Esophagus squamous epithelium (tissue), 4 donors: ENCODE results near the gene CLSTN1.

Source experiments
- POLR2A ChIP-seq, 4 donors: fragments of 450-650 bp; IDR thresholded peaks; one replicate each; pipeline ENCODE4 v1.6.1; 2017; ENCODE audit warnings: antibody characterized with exemption in 4 of 4, mild to moderate bottlenecking in 4 of 4, moderate library complexity in 3 of 4
- TF ChIP-seq, protein P1 (sequence below), 6 experiments: fragments of 450-650 bp in 4 of 6; fragments of 200-600 bp in 2 of 6; sonication (generic) in 2 of 6; IDR thresholded peaks; one replicate each; pipeline ENCODE4 v1.5.1; 2016 to 2019; ENCODE audit warnings: antibody characterized with exemption in 6 of 6, mild to moderate bottlenecking in 4 of 6, moderate library complexity in 4 of 6

DNA sequence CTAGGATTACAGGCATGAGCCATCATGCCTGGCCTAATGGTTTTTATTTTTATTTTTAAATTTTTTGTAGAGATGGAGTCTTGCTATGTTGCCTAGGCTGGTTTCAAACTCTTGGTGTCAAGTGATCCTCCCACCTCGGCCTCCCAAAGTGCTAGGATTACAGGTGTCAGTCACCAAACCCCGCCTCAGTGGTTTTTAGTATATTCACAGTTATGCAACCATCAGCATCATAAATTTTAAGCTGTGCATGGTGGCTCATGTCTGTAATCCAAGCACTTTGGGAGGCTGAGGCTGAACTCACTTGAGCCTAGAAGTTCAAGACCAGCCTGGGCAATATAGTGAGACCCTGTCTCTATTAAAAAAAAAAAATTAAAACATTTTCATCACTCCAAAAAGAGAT, 143.7 kb downstream of the CLSTN1 start:
- TF ChIP-seq, protein P1, sequence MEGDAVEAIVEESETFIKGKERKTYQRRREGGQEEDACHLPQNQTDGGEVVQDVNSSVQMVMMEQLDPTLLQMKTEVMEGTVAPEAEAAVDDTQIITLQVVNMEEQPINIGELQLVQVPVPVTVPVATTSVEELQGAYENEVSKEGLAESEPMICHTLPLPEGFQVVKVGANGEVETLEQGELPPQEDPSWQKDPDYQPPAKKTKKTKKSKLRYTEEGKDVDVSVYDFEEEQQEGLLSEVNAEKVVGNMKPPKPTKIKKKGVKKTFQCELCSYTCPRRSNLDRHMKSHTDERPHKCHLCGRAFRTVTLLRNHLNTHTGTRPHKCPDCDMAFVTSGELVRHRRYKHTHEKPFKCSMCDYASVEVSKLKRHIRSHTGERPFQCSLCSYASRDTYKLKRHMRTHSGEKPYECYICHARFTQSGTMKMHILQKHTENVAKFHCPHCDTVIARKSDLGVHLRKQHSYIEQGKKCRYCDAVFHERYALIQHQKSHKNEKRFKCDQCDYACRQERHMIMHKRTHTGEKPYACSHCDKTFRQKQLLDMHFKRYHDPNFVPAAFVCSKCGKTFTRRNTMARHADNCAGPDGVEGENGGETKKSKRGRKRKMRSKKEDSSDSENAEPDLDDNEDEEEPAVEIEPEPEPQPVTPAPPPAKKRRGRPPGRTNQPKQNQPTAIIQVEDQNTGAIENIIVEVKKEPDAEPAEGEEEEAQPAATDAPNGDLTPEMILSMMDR (IDR thresholded peaks at IDR 0.05): no peak
- TF ChIP-seq POLR2A (IDR thresholded peaks at IDR 0.05): no peak
